ENCODE data around the gene COPS8.

COPS8 gene

GRCh38 chr2:237139123-237139675 lies 53.5 kb downstream of the COPS8 start:
- intact Hi-C loops (cut with micrococcal nuclease): no loop called here
- no peak overlapping the region for H3K27ac Mint-ChIP-seq

GRCh38 chr2:237140689-237141285 lies 55.1 kb downstream of the COPS8 start:
- Mint-ChIP-seq H3K4me3 (no peak overlapping the region), H3K27ac (no peak overlapping the region), H3K27me3 (peaks cover 2% of the 10 kb centered on the region), H3K36me3 (ENCODE audit: low read depth) (no peaks in the 10 kb centered on the region), H3K4me1 (ENCODE audit: low read depth) (no peaks in the 10 kb centered on the region), H3K9me3 (no peaks in the 10 kb centered on the region)
- intact Hi-C loops (cut with micrococcal nuclease): no loop called here

More at GRCh38 chr2:237139123-237139675, 53.5 kb downstream of the COPS8 start:
- Mint-ChIP-seq H3K4me1 (ENCODE audit: low read depth) (no peaks in the 10 kb centered on the region), H3K36me3 (ENCODE audit: low read depth) (no peaks in the 10 kb centered on the region), H3K4me3 (no peak overlapping the region), H3K27me3 (peaks cover 2% of the 10 kb centered on the region), H3K9me3 (no peaks in the 10 kb centered on the region)

- Mint-ChIP-seq H3K27ac (no peak overlapping the region), H3K27me3 (peaks cover 2% of the 10 kb centered on the region), H3K4me1 (ENCODE audit: low read depth) (no peaks in the 10 kb centered on the region), H3K9me3 (peaks cover 7% of the 10 kb centered on the region), H3K4me3 (no peak overlapping the region), H3K36me3 (ENCODE audit: low read depth) (no peaks in the 10 kb centered on the region)
- intact Hi-C loops (cut with micrococcal nuclease): no loop called here
Measured at GRCh38 chr2:237141571-237142051, 55.9 kb downstream of the COPS8 start.

- intact Hi-C loops (cut with micrococcal nuclease): no loop called here
- peaks cover 2% of the 10 kb centered on the region for H3K27me3 Mint-ChIP-seq
- peaks cover 17% of the 10 kb centered on the region for H3K9me3 Mint-ChIP-seq
- H3K27ac Mint-ChIP-seq: no peak overlapping the region
- H3K4me1 Mint-ChIP-seq (ENCODE audit: low read depth): no peaks in the 10 kb centered on the region
- no peaks in the 10 kb centered on the region for H3K36me3 Mint-ChIP-seq (ENCODE audit: low read depth)
- no peak overlapping the region for H3K4me3 Mint-ChIP-seq
Measured at GRCh38 chr2:237143118-237143517, 57.4 kb downstream of the COPS8 start.

- no peak overlapping the region for H3K27ac Mint-ChIP-seq
- H3K27me3 Mint-ChIP-seq: peaks cover 2% of the 10 kb centered on the region
- H3K36me3 Mint-ChIP-seq (ENCODE audit: low read depth): no peaks in the 10 kb centered on the region
- H3K4me1 Mint-ChIP-seq (ENCODE audit: low read depth): no peaks in the 10 kb centered on the region
- no peak overlapping the region for H3K4me3 Mint-ChIP-seq
- intact Hi-C loops (cut with micrococcal nuclease): no loop called here
- peaks cover 22% of the 10 kb centered on the region for H3K9me3 Mint-ChIP-seq
Measured at GRCh38 chr2:237143676-237144440, 58.2 kb downstream of the COPS8 start.

DNA sequence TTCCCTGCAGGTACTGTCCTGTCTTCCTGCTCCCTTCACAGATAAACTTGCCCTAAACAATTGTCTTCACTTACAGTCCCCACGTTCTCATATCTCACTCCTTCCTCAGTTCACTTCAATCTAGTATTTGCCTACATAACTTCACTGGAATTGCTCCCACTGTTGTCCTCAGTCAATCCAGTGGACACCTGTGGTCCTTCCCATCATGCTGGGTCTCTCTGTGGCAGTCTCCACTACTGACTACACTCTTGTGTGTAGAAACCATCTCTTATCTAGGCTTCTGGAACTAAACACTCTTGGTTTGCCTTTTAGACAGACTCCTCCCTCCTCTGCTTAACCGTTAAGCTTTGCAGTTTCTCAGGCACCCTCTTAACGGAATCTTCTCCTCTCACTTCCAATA lies 58.8 kb downstream of the COPS8 start:
- no peaks in the 10 kb centered on the region for H3K36me3 Mint-ChIP-seq (ENCODE audit: low read depth)
- H3K27ac Mint-ChIP-seq: no peak overlapping the region
- H3K4me1 Mint-ChIP-seq (ENCODE audit: low read depth): no peaks in the 10 kb centered on the region
- peaks cover 2% of the 10 kb centered on the region for H3K27me3 Mint-ChIP-seq
- intact Hi-C loops (cut with micrococcal nuclease): no loop called here
- H3K9me3 Mint-ChIP-seq: peaks cover 22% of the 10 kb centered on the region
- H3K4me3 Mint-ChIP-seq: no peak overlapping the region

DNA sequence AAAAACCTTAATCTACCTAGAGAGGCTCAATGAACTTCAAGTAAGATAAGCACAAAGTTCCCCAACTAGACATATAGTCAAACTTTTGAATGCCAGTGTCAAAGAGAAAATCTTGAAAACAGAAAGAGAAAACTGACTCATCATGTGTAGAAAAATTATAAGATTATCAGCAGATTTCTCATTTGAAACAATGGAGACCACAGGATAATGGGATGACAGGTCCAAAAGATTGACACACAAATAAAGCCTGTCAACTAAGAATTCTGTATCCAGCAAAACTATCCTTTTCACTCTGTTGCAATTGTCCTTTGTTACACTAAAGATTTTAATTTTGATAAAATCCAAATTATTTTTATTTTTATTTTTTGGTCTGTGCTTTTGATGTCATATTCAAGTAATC lies 61.6 kb downstream of the COPS8 start:
- Mint-ChIP-seq H3K27me3 (peaks cover 2% of the 10 kb centered on the region), H3K36me3 (ENCODE audit: low read depth) (no peaks in the 10 kb centered on the region), H3K4me3 (no peak overlapping the region), H3K4me1 (ENCODE audit: low read depth) (no peaks in the 10 kb centered on the region), H3K9me3 (peaks cover 22% of the 10 kb centered on the region), H3K27ac (no peak overlapping the region)
- intact Hi-C loops (cut with micrococcal nuclease): no loop called here

GRCh38 chr2:237148624-237149023 lies 62.9 kb downstream of the COPS8 start:
- no peaks in the 10 kb centered on the region for H3K4me1 Mint-ChIP-seq (ENCODE audit: low read depth)

DNA sequence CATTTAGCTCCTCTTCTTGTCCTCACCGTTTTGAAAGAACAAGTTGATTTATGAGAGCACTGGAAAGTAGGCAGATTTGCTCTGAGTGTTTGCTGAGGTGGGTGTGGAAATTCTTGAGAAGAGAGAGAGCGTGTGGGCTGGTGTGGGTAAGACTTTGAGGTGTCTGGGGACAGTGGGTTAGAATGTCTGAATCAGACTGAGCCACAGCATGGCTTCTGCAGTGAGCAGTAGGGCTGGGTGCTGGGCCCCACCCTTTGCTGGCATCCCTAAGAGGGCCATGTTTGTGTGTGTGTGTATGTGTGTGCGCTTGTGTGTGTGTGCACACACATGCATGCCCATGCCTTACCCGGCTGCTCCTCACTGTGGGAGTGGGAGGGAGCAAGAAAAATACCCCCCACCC lies 63.7 kb downstream of the COPS8 start:
- intact Hi-C loops (cut with micrococcal nuclease): no loop called here
- Mint-ChIP-seq H3K9me3 (peaks cover 22% of the 10 kb centered on the region), H3K4me1 (ENCODE audit: low read depth) (no peaks in the 10 kb centered on the region), H3K27me3 (no peaks in the 10 kb centered on the region), H3K27ac (no peak overlapping the region), H3K4me3 (no peak overlapping the region), H3K36me3 (ENCODE audit: low read depth) (no peaks in the 10 kb centered on the region)

More at GRCh38 chr2:237148624-237149023, 62.9 kb downstream of the COPS8 start:
- peaks cover 2% of the 10 kb centered on the region for H3K27me3 Mint-ChIP-seq
- peaks cover 22% of the 10 kb centered on the region for H3K9me3 Mint-ChIP-seq
- intact Hi-C loops (cut with micrococcal nuclease): no loop called here
- no peak overlapping the region for H3K27ac Mint-ChIP-seq
- H3K4me3 Mint-ChIP-seq: no peak overlapping the region
- H3K36me3 Mint-ChIP-seq (ENCODE audit: low read depth): no peaks in the 10 kb centered on the region

Data from dendritic cell treated with granulocyte-macrophage colony-stimulating factor and Interleukin-4, amounts not matched to agents 40 ng/mL and 50 ng/mL, for 4 days (primary cell).